SK-N-SH treated with all-trans-retinoic acid at 6 μM for 48 hours (cell line): ENCODE data around the gene FNDC3B.

Experiments used
- ATAC-seq: fragments of 200-7000 bp; cut with Tn5 transposase; 3 replicates; pipeline ENCODE4 v1.9.1; 2020; ENCODE audit warnings: mild to moderate bottlenecking, moderate library complexity
- ARNTL ChIP-seq: fragments of 450-650 bp; formaldehyde crosslinking; IDR thresholded peaks from 2 replicates; pipeline ENCODE4 v1.5.0; 2020; ENCODE audit warnings: low read depth, mild to moderate bottlenecking, moderate library complexity, borderline replicate concordance
- BACH2 ChIP-seq: fragments of 250-450 bp; sonication (Bioruptor Pico); IDR thresholded peaks from 2 replicates; pipeline ENCODE4 v1.9.0; 2021; ENCODE audit warnings: mild to moderate bottlenecking, borderline replicate concordance
- CREB5 ChIP-seq: fragments of 250-450 bp; sonication (Bioruptor Pico); IDR thresholded peaks from 2 replicates; pipeline ENCODE4 v1.5.1; 2020; ENCODE audit warnings: low read depth, mild to moderate bottlenecking, moderate library complexity
- CSDC2 ChIP-seq: fragments of 250-450 bp; sonication (Bioruptor Pico); IDR thresholded peaks from 2 replicates; pipeline ENCODE4 v1.5.0; 2020; ENCODE audit warnings: mild to moderate bottlenecking, moderate library complexity
- CSRNP3 ChIP-seq: fragments of 250-450 bp; sonication (Bioruptor Pico); IDR thresholded peaks from 2 replicates; pipeline ENCODE4 v1.5.1; 2021; ENCODE audit warnings: mild to moderate bottlenecking, moderate library complexity
- ESRRG ChIP-seq: fragments of 250-450 bp; sonication (Bioruptor Pico); IDR thresholded peaks from 2 replicates; pipeline ENCODE4 v1.6.1; 2021; ENCODE audit warnings: mild to moderate bottlenecking
- GLIS3 ChIP-seq: fragments of 250-450 bp; sonication (Bioruptor Pico); IDR thresholded peaks from 2 replicates; pipeline ENCODE4 v1.5.0; 2020; ENCODE audit warnings: mild to moderate bottlenecking, moderate library complexity
- ISL1 ChIP-seq: fragments of 250-450 bp; sonication (Bioruptor Pico); IDR thresholded peaks from 2 replicates; pipeline ENCODE4 v2.1.2; 2022; ENCODE audit warnings: mild to moderate bottlenecking, moderate library complexity
- OSR1 ChIP-seq: fragments of 250-450 bp; sonication (Bioruptor Pico); IDR thresholded peaks from 2 replicates; pipeline ENCODE4 v1.8.0; 2022; ENCODE audit warnings: moderate library complexity, mild to moderate bottlenecking, inconsistent platforms
- PATZ1 ChIP-seq: fragments of 250-450 bp; sonication (Bioruptor Pico); IDR thresholded peaks from 2 replicates; pipeline ENCODE4 v1.8.0; 2020; ENCODE audit warnings: mild to moderate bottlenecking, moderate library complexity, borderline replicate concordance
- PPARA ChIP-seq: fragments of 250-450 bp; sonication (Bioruptor Pico); IDR thresholded peaks from 2 replicates; pipeline ENCODE4 v1.5.0; 2020; ENCODE audit warnings: mild to moderate bottlenecking, borderline replicate concordance
- RARB ChIP-seq: fragments of 250-450 bp; sonication (Bioruptor Pico); IDR thresholded peaks from 2 replicates; pipeline ENCODE4 v1.8.0; 2021; ENCODE audit warnings: mild to moderate bottlenecking, moderate library complexity
- SNAI2 ChIP-seq: fragments of 250-450 bp; sonication (Bioruptor Pico); IDR thresholded peaks from 2 replicates; pipeline ENCODE4 v1.5.0; 2020; ENCODE audit warnings: mild to moderate bottlenecking, moderate library complexity
- TCF4 ChIP-seq: fragments of 250-450 bp; sonication (Bioruptor Pico); IDR thresholded peaks from 2 replicates; pipeline ENCODE4 v1.8.0; 2021; ENCODE audit warnings: mild to moderate bottlenecking, moderate library complexity, borderline replicate concordance
- TOX ChIP-seq: fragments of 250-450 bp; sonication (Bioruptor Pico); IDR thresholded peaks from 2 replicates; pipeline ENCODE4 v1.8.0; 2021; ENCODE audit warnings: mild to moderate bottlenecking, moderate library complexity, borderline replicate concordance
- TSHZ2 ChIP-seq: fragments of 250-450 bp; sonication (Bioruptor Pico); IDR thresholded peaks from 2 replicates; pipeline ENCODE4 v1.5.0; 2020; ENCODE audit warnings: mild to moderate bottlenecking, moderate library complexity
- ZC3H10 ChIP-seq: fragments of 250-450 bp; sonication (Bioruptor Pico); IDR thresholded peaks from 2 replicates; pipeline ENCODE4 v1.5.1; 2021; ENCODE audit warnings: mild to moderate bottlenecking, moderate library complexity
- ZFP3 ChIP-seq: fragments of 250-450 bp; sonication (Bioruptor Pico); IDR thresholded peaks from 2 replicates; pipeline ENCODE4 v1.5.0; 2020; ENCODE audit warnings: mild to moderate bottlenecking, moderate library complexity
- ZFP30 ChIP-seq: fragments of 450-650 bp; formaldehyde crosslinking; IDR thresholded peaks from 2 replicates; pipeline ENCODE4 v1.5.0; 2022; ENCODE audit warnings: mild to moderate bottlenecking, moderate library complexity
- ZNF565 ChIP-seq: fragments of 450-650 bp; formaldehyde crosslinking; conservative IDR thresholded peaks from 2 replicates; pipeline ENCODE4 v1.5.0; 2020; ENCODE audit warnings: low read depth, mild to moderate bottlenecking, moderate library complexity
- ZNF8 ChIP-seq: fragments of 450-650 bp; formaldehyde crosslinking; IDR thresholded peaks from 2 replicates; pipeline ENCODE4 v1.5.0; 2020; ENCODE audit warnings: mild to moderate bottlenecking, moderate library complexity

Gene FNDC3B

GRCh38 chr3:172384836-172385235, 345.5 kb downstream of the FNDC3B start:
- no peak for ATAC-seq
- no peak for TF ChIP-seq CREB5
- TF ChIP-seq, all 23 proteins: peak for 0

- TF ChIP-seq ARNTL, result no peak
- no peak for TF ChIP-seq PATZ1
- no peak for TF ChIP-seq CSDC2 (CRISPR knock-in tag)
- TF ChIP-seq CREB5, result no peak
- TF ChIP-seq TSHZ2 (CRISPR knock-in tag), result no peak
- no peak for TF ChIP-seq RARB
- TF ChIP-seq BACH2 (CRISPR knock-in tag), result no peak
- TF ChIP-seq ZC3H10 (CRISPR knock-in tag), result no peak
- TF ChIP-seq SNAI2 (CRISPR knock-in tag), result no peak
- TF ChIP-seq ISL1 (CRISPR knock-in tag), result no peak
- no peak for TF ChIP-seq CSRNP3 (CRISPR knock-in tag)
- TF ChIP-seq OSR1 (CRISPR knock-in tag), result no peak
- TF ChIP-seq TOX, result no peak
- TF ChIP-seq ZFP3 (CRISPR knock-in tag), result no peak
- ATAC-seq, result no peak
Observed at GRCh38 chr3:172387728-172388127, 348.4 kb downstream of the FNDC3B start.

- no peak for ATAC-seq
- no peak for TF ChIP-seq PATZ1
- no peak for TF ChIP-seq ZNF565 (CRISPR knock-in tag)
- no peak for TF ChIP-seq SNAI2 (CRISPR knock-in tag)
- no peak for TF ChIP-seq TOX
- TF ChIP-seq GLIS3, result no peak
- no peak for TF ChIP-seq TSHZ2 (CRISPR knock-in tag)
- TF ChIP-seq ISL1 (CRISPR knock-in tag), result no peak
- TF ChIP-seq ZC3H10 (CRISPR knock-in tag), result no peak
- TF ChIP-seq RARB, result no peak
- no peak for TF ChIP-seq ZNF8 (CRISPR knock-in tag)
- TF ChIP-seq BACH2 (CRISPR knock-in tag), result no peak
- TF ChIP-seq ARNTL, result no peak
- no peak for TF ChIP-seq TCF4 (CRISPR knock-in tag)
- TF ChIP-seq PPARA, result no peak
- TF ChIP-seq CREB5, result no peak
- no peak for TF ChIP-seq ZFP30 (CRISPR knock-in tag)
- no peak for TF ChIP-seq ESRRG (CRISPR knock-in tag)
- TF ChIP-seq, all 23 proteins: peak for 0
Observed at GRCh38 chr3:172388412-172389078, 349.2 kb downstream of the FNDC3B start.
